HepG2 (cell line): ENCODE measurements around the gene TEX14. TPM values are rescaled to one million over a fixed set of nuclear protein-coding genes. Genes with fewer than 3 reads are reported as not detected.

ENCODE experiments used
- EP300 ChIP-seq, 3 experiments: sonication (generic) in 1 of 3; formaldehyde crosslinking in 1 of 3; IDR thresholded peaks; 2 replicates each; pipeline versions ENCODE4 v1.5.1 to v1.6.1; 2011 to 2020; ENCODE audit warnings: low read depth in 2 of 3, low read length in 2 of 3, borderline replicate concordance in 1 of 3, improper control_type of control experiment in 1 of 3, mild to moderate bottlenecking in 1 of 3, missing genetic modification reagents in 1 of 3, moderate library complexity in 1 of 3
- GTF3A ChIP-seq: sonication (generic); formaldehyde crosslinking; conservative IDR thresholded peaks from 2 replicates; pipeline ENCODE4 v1.4.0; 2020; ENCODE audit warnings: mild to moderate bottlenecking, missing genetic modification reagents
- NONO ChIP-seq, 2 experiments: fragments of 450-650 bp in 1 of 2; sonication (generic) in 1 of 2; formaldehyde crosslinking in 1 of 2; IDR thresholded peaks in 1 of 2; conservative IDR thresholded peaks in 1 of 2; 2 replicates each; pipeline versions ENCODE4 v1.6.1 to v1.8.0; 2017 to 2022; ENCODE audit warnings: mild to moderate bottlenecking in 1 of 2, missing genetic modification reagents in 1 of 2, moderate library complexity in 1 of 2
- RAD21 ChIP-seq: fragments of 450-650 bp; formaldehyde crosslinking; IDR thresholded peaks from 2 replicates; pipeline ENCODE4 v1.5.0; 2020; ENCODE audit warnings: mild to moderate bottlenecking
- REL ChIP-seq: sonication (generic); formaldehyde crosslinking; conservative IDR thresholded peaks from 2 replicates; pipeline ENCODE4 v1.8.0; 2022; ENCODE audit warnings: mild to moderate bottlenecking, missing genetic modification reagents, moderate library complexity
- SAP130 ChIP-seq: IDR thresholded peaks from 2 replicates; pipeline ENCODE4 v1.6.1; 2016; ENCODE audit warnings: low read depth
- SOX13 ChIP-seq, 3 experiments: fragments of 450-650 bp in 1 of 3; sonication (generic) in 1 of 3; formaldehyde crosslinking in 1 of 3; IDR thresholded peaks in 2 of 3; conservative IDR thresholded peaks in 1 of 3; 2 replicates each; pipeline versions ENCODE4 v1.5.0 to v1.6.1; 2016 to 2020; ENCODE audit warnings: antibody characterized with exemption in 1 of 3, mild to moderate bottlenecking in 1 of 3, missing compliant biosample characterization in 1 of 3, missing genetic modification reagents in 1 of 3, moderate library complexity in 1 of 3
- ZNF142 ChIP-seq: sonication (generic); formaldehyde crosslinking; IDR thresholded peaks from 2 replicates; pipeline ENCODE4 v1.4.0; 2020; ENCODE audit warnings: missing genetic modification reagents
- ZNF891 ChIP-seq: sonication (generic); formaldehyde crosslinking; IDR thresholded peaks from 2 replicates; pipeline ENCODE4 v1.5.0; 2020; ENCODE audit warnings: mild to moderate bottlenecking, missing genetic modification reagents
- polyA plus RNA-seq, 8 experiments: library from polyadenylated mRNA; depleted of rRNA in 3 of 8; stranded (reverse) in 7 of 8; unstranded in 1 of 8; fragments of >200 nt; fragmentation: Illumina TruSeq in 4 of 8; extraction: Trizol in 4 of 8; gene quantifications; 2 replicates each; pipeline versions ENCODE4 v1.2.1 to v1.2.3, GENCODE V29; 2011 to 2016; ENCODE audit warnings: low read depth in 4 of 8, missing spikeins in 1 of 8, mixed read lengths in 1 of 8; ENCODE audit not compliant: insufficient read depth in 1 of 8
- total RNA-seq, 5 experiments: library from RNA; depleted of rRNA; stranded (reverse); fragments of >200 nt; fragmentation: Illumina TruSeq; extraction: Trizol; gene quantifications; 2 replicates each; pipeline ENCODE4 v1.2.3, GENCODE V29; 2016; ENCODE audit warnings: low read depth in 1 of 5
- TF ChIP-seq, protein P1 (sequence below): fragments of 450-650 bp; IDR thresholded peaks from 2 replicates; pipeline ENCODE4 v1.6.1; 2016
- TF ChIP-seq, protein P2 (sequence below): sonication (generic); formaldehyde crosslinking; IDR thresholded peaks from 2 replicates; pipeline ENCODE4 v1.4.0; 2020; ENCODE audit warnings: mild to moderate bottlenecking, missing genetic modification reagents
- TF ChIP-seq, protein P3 (sequence below): IDR thresholded peaks from 2 replicates; pipeline ENCODE4 v1.6.1; 2012; ENCODE audit warnings: low read depth, low read length, improper control_type of control experiment
- TF ChIP-seq, protein P4 (sequence below): sonication (generic); formaldehyde crosslinking; IDR thresholded peaks from 2 replicates; pipeline ENCODE4 v1.5.1; 2020; ENCODE audit warnings: missing genetic modification reagents, mild to moderate bottlenecking, borderline replicate concordance

Gene TEX14
- total and polyA plus RNA-seq, 2 of the 13 experiments (the other 11 are each of a cell fraction or from before 2014, with no cell fraction given) = 0.04 to 0.07 TPM

DNA sequence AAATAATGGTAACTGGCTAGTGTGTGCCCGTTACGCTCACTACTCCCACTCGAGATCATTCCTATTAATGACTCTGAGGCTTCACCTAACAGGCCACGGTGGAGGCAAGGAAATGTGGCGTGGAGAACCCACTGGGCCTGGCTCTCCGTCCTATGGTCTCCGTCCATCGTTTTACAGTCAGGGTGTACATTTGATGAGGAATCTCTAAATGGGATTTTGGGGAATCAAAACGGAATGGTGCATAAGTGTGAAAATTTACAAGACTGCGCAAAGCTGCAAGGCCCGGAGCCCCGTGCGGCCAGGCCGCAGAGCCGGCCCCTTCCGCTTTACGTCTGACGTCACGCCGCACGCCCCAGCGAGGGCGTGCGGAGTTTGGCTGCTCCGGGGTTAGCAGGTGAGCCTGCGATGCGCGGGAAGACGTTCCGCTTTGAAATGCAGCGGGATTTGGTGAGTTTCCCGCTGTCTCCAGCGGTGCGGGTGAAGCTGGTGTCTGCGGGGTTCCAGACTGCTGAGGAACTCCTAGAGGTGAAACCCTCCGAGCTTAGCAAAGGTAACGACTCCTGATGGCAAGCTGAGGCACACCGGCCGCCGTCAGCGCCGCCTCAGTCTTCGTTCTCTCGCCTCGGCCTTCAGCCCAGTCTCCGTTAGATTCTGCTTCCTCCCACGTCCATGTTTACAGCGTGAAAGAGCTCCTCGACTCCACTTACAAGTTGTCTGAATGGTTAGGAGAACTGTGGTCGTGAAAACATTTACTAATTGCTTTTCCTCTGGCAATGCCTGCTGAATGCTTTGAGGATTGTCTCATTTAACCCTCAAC, 602 bp upstream of the TEX14 start, which contains the start of gene RAD51C (continued):
- TF ChIP-seq SAP130 (CRISPR knock-in tag) (peak; percentile 90), ZNF142 (peak; percentile 90), SOX13 (IDR thresholded peaks at IDR 0.05) (no peak), SOX13 (CRISPR knock-in tag; conservative IDR thresholded peaks at IDR 0.05 in 1 of 2, IDR thresholded peaks at IDR 0.05 in 1 of 2) (peak in 1 of 2 experiments; percentile 33; a peak in 1 of 4 replicates), NONO (IDR thresholded peaks at IDR 0.05) (no peak), NONO (CRISPR knock-in tag; conservative IDR thresholded peaks at IDR 0.05) (peak; percentile 31; the same call in 1 of the 2 replicates), EP300 (IDR thresholded peaks at IDR 0.05; ENCODE audit: low read depth in 2 of 2, low read length in 2 of 2) (no peak), EP300 (CRISPR knock-in tag; IDR thresholded peaks at IDR 0.05; ENCODE audit: borderline replicate concordance) (no peak; the same call in 1 of the 2 replicates), GTF3A (CRISPR knock-in tag) (no peak; the same call in 1 of the 2 replicates), REL (no peak), ZNF891 (CRISPR knock-in tag) (peak; percentile 98), RAD21 (CRISPR knock-in tag) (peak; percentile 49)
- TF ChIP-seq, protein P1, sequence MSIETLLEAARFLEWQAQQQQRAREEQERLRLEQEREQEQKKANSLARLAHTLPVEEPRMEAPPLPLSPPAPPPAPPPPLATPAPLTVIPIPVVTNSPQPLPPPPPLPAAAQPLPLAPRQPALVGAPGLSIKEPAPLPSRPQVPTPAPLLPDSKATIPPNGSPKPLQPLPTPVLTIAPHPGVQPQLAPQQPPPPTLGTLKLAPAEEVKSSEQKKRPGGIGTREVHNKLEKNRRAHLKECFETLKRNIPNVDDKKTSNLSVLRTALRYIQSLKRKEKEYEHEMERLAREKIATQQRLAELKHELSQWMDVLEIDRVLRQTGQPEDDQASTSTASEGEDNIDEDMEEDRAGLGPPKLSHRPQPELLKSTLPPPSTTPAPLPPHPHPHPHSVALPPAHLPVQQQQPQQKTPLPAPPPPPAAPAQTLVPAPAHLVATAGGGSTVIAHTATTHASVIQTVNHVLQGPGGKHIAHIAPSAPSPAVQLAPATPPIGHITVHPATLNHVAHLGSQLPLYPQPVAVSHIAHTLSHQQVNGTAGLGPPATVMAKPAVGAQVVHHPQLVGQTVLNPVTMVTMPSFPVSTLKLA = no peak
- TF ChIP-seq, protein P2, sequence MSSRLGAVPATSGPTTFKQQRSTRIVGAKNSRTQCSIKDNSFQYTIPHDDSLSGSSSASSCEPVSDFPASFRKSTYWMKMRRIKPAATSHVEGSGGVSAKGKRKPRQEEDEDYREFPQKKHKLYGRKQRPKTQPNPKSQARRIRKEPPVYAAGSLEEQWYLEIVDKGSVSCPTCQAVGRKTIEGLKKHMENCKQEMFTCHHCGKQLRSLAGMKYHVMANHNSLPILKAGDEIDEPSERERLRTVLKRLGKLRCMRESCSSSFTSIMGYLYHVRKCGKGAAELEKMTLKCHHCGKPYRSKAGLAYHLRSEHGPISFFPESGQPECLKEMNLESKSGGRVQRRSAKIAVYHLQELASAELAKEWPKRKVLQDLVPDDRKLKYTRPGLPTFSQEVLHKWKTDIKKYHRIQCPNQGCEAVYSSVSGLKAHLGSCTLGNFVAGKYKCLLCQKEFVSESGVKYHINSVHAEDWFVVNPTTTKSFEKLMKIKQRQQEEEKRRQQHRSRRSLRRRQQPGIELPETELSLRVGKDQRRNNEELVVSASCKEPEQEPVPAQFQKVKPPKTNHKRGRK (CRISPR knock-in tag) = 0 out of 2 replicates have a peak, but pooled peaks have one; percentile 38
- TF ChIP-seq, protein P3, sequence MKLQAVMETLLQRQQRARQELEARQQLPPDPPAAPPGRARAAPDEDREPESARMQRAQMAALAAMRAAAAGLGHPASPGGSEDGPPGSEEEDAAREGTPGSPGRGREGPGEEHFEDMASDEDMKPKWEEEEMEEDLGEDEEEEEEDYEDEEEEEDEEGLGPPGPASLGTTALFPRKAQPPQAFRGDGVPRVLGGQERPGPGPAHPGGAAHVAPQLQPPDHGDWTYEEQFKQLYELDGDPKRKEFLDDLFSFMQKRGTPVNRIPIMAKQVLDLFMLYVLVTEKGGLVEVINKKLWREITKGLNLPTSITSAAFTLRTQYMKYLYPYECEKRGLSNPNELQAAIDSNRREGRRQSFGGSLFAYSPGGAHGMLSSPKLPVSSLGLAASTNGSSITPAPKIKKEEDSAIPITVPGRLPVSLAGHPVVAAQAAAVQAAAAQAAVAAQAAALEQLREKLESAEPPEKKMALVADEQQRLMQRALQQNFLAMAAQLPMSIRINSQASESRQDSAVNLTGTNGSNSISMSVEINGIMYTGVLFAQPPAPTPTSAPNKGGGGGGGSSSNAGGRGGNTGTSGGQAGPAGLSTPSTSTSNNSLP = no peak
- TF ChIP-seq, protein P4, sequence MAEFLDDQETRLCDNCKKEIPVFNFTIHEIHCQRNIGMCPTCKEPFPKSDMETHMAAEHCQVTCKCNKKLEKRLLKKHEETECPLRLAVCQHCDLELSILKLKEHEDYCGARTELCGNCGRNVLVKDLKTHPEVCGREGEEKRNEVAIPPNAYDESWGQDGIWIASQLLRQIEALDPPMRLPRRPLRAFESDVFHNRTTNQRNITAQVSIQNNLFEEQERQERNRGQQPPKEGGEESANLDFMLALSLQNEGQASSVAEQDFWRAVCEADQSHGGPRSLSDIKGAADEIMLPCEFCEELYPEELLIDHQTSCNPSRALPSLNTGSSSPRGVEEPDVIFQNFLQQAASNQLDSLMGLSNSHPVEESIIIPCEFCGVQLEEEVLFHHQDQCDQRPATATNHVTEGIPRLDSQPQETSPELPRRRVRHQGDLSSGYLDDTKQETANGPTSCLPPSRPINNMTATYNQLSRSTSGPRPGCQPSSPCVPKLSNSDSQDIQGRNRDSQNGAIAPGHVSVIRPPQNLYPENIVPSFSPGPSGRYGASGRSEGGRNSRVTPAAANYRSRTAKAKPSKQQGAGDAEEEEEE (CRISPR knock-in tag) = no peak
